Cardiac muscle cell (in vitro differentiated cells and primary cell): ENCODE results near the gene CEMP1. TPM values are rescaled to one million over a fixed set of nuclear protein-coding genes. Genes with fewer than 3 reads are reported as not detected.

Experiments
- DNase-seq, 2 donors: peaks; one replicate each; pipeline versions ENCODE4 v3.0.0 to v3.0.0-alpha.2; 2010 to 2017; ENCODE audit warnings: low read depth in 1 of 2, low spot score in 1 of 2
- H3K27ac ChIP-seq: fragments of 200-600 bp; sonication (generic); 2 replicates; pipeline ENCODE4 v1.5.1; 2016
- H3K27me3 ChIP-seq: fragments of 200-600 bp; sonication (generic); 2 replicates; pipeline ENCODE4 v1.6.0; 2016; ENCODE audit warnings: control low read depth
- H3K36me3 ChIP-seq: fragments of 200-600 bp; sonication (generic); 2 replicates; pipeline ENCODE4 v1.5.1; 2016; ENCODE audit warnings: control low read depth
- H3K4me1 ChIP-seq: fragments of 200-600 bp; sonication (generic); 2 replicates; pipeline ENCODE4 v1.8.1; 2017; ENCODE audit warnings: low read depth, mild to moderate bottlenecking, mixed run types
- H3K4me3 ChIP-seq: fragments of 200-600 bp; sonication (generic); 2 replicates; pipeline ENCODE4 v1.5.1; 2016; ENCODE audit warnings: mild to moderate bottlenecking
- H3K9me3 ChIP-seq: fragments of 200-600 bp; sonication (generic); 2 replicates; pipeline ENCODE4 v1.5.1; 2017; ENCODE audit warnings: low read depth, mild to moderate bottlenecking, control low read depth
- polyA plus RNA-seq: library from polyadenylated mRNA; unstranded; fragments of >200 nt; fragmentation: Nextera tagmentation; extraction: Ambion mirVana; gene quantifications from 2 replicates; pipeline ENCODE4 v1.2.1, GENCODE V29; 2016
- total RNA-seq: library from RNA; depleted of rRNA; stranded (reverse); fragments of >200 nt; gene quantifications from 2 replicates; pipeline ENCODE4 v1.2.3, GENCODE V29; 2016
- TF ChIP-seq, protein P1 (sequence below): IDR thresholded peaks from 2 replicates; pipeline ENCODE4 v1.5.1; 2012; ENCODE audit warnings: low read depth, mild to moderate bottlenecking, low read length

CEMP1 gene
- total and polyA plus RNA-seq, 2 experiments from 2014 or later, result 1.3 to 9.4 TPM

DNA sequence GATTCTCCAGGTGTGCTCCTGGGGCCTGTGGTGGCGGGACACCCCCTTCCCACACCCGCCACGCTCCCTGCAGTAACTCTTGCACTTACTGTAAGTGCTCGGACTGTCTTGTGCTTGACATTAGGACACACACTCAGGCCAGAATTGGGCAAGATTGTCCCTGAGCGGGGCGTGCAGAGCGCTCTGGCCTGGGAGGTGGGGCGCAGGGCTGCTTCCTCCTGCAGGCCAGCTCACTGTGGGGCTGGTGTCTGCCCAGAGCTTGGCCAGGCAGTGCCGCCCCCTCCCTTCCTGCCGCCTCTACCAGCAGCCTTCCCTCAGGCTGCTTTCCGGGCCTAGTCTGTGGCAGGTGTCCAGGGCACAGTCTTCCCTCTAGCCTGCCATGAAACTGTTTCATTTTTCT is 23.5 kb downstream of the CEMP1 start:
- Histone ChIP-seq H3K27me3 (no peaks in the 10 kb centered on the region), H3K4me1 (peaks cover 18% of the 10 kb centered on the region), H3K4me3 (no peak overlapping the region), H3K27ac (no peak overlapping the region), H3K9me3 (no peaks in the 10 kb centered on the region), H3K36me3 (no peaks in the 10 kb centered on the region)
- TF ChIP-seq, protein P1, sequence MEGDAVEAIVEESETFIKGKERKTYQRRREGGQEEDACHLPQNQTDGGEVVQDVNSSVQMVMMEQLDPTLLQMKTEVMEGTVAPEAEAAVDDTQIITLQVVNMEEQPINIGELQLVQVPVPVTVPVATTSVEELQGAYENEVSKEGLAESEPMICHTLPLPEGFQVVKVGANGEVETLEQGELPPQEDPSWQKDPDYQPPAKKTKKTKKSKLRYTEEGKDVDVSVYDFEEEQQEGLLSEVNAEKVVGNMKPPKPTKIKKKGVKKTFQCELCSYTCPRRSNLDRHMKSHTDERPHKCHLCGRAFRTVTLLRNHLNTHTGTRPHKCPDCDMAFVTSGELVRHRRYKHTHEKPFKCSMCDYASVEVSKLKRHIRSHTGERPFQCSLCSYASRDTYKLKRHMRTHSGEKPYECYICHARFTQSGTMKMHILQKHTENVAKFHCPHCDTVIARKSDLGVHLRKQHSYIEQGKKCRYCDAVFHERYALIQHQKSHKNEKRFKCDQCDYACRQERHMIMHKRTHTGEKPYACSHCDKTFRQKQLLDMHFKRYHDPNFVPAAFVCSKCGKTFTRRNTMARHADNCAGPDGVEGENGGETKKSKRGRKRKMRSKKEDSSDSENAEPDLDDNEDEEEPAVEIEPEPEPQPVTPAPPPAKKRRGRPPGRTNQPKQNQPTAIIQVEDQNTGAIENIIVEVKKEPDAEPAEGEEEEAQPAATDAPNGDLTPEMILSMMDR, result no peak
- no peak for DNase-seq

DNA sequence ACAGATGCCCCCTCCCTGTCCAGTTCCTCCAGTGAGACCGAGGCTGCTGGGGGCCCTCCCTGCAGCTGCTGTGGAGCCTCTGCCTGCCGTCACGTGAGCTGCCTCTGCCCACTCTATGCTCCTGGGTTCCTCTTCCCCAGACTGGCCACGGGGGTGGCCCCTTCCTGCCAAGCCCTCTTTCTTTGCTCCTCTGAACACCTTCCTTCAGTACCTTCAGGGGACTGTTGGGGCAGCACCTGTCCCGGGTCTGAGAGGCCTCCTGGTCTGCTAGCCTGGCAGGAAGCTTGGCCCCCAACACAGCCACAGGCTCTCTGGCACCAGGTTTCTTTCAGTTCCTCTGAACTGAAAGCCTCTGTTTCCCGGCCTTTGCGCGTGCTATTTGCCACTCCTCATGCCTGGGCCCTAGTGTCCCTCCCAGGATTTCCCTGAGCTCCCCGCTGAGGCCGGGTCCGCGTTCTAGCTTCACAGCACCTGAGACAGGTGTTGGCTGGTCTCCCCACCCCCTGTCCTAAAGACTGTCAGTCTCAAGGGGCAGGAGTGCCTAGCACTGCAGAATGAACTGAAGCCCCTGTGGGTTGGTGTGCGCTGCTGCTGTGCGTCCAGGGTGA is 24.1 kb downstream of the CEMP1 start:
- Histone ChIP-seq H3K4me3 (no peak overlapping the region), H3K9me3 (no peaks in the 10 kb centered on the region), H3K27ac (no peak overlapping the region), H3K4me1 (peaks cover 13% of the 10 kb centered on the region), H3K27me3 (no peaks in the 10 kb centered on the region), H3K36me3 (no peaks in the 10 kb centered on the region)
- DNase-seq, result no peak
- TF ChIP-seq, protein P1, result no peak

DNA sequence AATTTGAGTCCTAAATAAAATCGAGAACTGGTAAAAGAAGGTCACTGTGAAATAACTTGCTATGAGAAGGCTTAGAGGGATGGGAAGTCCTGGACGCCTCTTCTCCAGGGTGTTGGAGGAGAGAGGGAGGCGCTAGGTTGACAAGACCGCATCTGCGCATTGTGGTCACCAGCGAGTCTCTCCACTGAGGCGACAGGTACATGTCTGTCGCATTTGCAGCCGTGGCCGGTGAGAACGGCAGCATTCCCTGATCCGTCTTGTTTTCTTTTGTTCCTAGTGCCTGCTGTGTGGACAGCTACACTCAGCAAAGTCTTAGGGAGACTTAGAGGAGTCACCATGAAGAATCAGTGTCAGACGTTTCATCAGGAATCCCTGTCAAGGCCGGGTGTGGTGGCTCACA is 25.5 kb downstream of the CEMP1 start:
- TF ChIP-seq, protein P1, result no peak
- no peaks in the 10 kb centered on the region for H3K27me3 ChIP-seq
- H3K4me3 ChIP-seq, result no peak overlapping the region
- H3K27ac ChIP-seq, result peak overlapping the region; percentile 13
- H3K9me3 ChIP-seq, result no peaks in the 10 kb centered on the region
- DNase-seq, result no peak
- peaks cover 9% of the 10 kb centered on the region for H3K4me1 ChIP-seq
- H3K36me3 ChIP-seq, result no peaks in the 10 kb centered on the region

DNA sequence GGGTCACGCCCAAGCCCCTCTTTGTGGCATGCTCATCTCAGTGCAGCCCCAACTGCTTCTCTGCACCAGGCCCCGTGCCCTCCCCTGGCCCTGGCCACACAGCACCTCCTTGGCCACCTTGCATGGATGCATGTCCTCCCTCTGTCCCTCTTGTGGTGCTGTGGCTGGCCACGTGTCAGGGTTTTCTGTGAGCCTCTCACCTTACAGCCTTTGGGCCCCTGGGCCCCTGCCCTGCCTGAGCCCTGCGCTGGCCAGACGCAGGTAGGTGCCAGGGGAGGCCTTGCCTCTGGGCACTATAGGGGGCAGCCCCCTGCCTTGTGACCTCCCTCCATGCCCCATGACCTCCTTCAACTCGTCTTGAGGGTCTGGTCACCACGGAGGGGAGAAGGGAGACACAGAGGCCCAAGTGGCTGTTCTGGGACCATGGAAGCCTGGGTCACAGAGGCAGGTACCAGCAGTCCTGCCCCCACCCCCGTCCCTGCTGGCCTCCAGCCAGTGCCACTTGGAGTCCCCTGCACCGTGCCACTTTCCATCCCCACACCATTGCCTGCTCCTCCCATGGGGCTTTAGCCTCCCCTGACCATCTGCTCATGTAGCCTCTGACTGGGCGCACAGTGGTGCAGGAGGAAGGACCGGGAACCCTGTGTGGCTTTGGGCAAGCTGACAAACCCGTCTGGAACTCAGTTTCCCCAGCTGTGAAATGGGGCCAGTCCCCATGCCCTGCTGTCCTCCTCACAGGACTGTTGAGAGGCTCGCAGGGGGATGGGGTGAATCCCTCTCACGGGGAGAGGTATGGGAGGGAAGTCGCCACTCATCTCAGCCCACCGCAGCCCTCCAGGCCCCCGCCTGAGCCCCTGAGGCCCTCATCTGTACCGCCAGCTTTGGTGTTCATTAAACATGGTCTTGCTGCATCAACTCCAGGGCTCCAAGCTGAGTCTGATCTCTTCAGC is 29.0 kb downstream of the CEMP1 start:
- Histone ChIP-seq H3K4me3 (no peak overlapping the region), H3K4me1 (peaks cover 9% of the 10 kb centered on the region), H3K9me3 (no peaks in the 10 kb centered on the region), H3K36me3 (peaks cover under 1% of the 10 kb centered on the region), H3K27me3 (no peaks in the 10 kb centered on the region), H3K27ac (peak overlapping the region; percentile 16)
- TF ChIP-seq, protein P1, result no peak
- no peak for DNase-seq

DNA sequence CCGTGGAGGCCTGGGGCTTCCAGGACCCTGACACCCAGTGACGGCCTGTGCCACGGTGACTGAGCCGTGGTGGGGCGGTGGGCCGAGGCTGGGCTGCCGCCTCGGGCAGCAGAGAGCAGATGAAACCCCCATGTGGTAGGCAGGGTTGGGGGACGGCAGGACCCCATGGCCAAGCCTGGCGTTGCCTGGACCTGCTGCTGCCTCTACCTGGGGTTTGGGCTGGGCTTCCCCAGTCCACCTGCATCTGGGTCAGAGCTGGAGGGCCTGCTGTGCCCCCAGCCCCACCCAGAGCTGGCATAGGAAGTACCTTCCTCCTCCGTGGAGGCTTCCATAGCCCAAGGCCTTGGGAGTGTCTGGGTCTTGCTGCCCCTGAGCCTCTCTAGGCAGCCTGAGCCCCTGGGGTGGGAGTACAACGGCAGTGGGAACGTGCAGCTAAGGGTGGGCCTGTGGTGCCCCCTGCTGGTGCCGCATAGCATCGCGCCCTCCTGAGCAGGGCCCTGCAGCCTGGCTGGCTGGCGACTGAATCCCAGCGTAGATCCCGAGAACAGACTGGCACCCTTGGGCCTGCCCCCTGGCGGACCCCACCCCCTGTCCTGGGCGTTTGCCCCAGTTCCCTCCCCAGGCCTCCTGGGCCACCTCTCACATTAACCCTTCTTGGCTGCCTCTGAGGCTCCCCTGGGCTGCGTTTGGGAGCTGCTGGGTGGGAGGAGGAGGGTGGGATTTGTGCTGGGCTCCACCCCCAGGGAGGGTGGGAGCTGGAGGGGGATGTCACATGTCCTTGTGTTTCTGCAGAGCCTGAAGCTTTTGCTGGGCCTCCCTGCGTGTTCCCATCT is 30.1 kb downstream of the CEMP1 start:
- peaks cover 6% of the 10 kb centered on the region for H3K36me3 ChIP-seq
- TF ChIP-seq, protein P1, result peak; percentile 94
- H3K27ac ChIP-seq, result no peak overlapping the region
- peak; percentile 88 for DNase-seq
- H3K4me1 ChIP-seq, result peaks cover 9% of the 10 kb centered on the region
- H3K9me3 ChIP-seq, result no peaks in the 10 kb centered on the region
- peak overlapping the region; percentile 33 for H3K4me3 ChIP-seq
- no peaks in the 10 kb centered on the region for H3K27me3 ChIP-seq
